Measurements from ENCODE around the gene ZNF619. TPM values are rescaled to one million over a fixed set of nuclear protein-coding genes. Genes with fewer than 3 reads are reported as not detected.

The ZNF619 gene
- total and polyA plus RNA-seq, 9 of the 15 experiments (the other 6 are each of a cell fraction or from before 2014, with no cell fraction given), result 1.3 to 9.1 (median 6.3) TPM

DNA sequence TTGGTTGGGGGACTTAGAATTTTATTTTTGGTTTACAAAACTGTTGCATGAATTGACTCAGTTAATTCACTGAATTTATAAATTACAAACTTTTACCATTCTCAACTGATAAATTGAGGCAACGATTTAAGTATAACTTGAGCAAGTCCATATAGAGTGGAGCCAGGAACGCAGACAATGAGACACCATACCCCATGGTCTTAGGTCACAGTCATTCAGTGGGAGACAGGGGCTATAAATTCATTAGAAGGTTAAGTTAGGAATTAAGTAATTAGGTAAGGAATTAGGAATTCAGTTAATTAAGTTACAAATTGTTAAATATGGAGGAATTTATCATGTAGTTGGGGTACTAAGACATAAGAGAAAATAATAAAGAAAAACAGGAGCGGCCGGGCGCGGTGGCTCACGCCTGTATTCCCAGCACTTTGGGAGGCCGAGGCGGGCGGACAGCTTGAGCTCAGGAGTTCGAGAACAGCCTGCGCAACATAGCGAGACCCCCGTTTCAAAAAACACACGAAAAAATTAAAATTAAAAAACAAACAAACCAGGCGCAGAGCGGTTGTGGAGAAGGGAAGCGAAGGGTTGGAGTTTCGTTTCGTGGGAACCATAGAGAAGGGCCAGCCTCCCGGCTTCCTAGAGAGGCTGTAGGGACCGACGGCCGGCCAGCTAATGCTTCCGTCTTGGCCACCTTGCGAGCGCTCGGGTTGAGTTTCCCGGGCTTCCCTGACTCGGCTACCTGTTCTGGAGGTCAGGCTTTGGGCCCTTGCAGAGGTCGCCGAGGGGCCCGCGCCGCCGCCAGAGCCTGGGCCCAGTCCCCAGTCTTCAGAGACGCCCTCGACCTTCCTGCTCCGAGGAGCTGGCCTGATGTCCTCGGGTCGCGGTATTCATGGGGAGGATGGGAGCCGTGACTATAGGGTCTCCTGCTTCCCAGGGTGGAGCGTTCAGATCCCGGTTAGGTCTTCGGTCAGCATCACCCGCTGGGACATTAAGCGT is at the start of gene ZNF619 (continued):
- TF ChIP-seq, protein P1, sequence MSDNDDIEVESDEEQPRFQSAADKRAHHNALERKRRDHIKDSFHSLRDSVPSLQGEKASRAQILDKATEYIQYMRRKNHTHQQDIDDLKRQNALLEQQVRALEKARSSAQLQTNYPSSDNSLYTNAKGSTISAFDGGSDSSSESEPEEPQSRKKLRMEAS (CRISPR knock-in tag; IDR thresholded peaks at IDR 0.05), result no peak
- TF ChIP-seq HMG20B (CRISPR knock-in tag; IDR thresholded peaks at IDR 0.05) (no peak), NCOA6 (IDR thresholded peaks at IDR 0.05) (no peak), NFYB (IDR thresholded peaks at IDR 0.05; ENCODE audit: extremely low read depth, insufficient read length) (no peak), ARNT (IDR thresholded peaks at IDR 0.05) (peak in 1 of 2 experiments; percentile 30; a peak in 1 of 4 replicates), ZNF324 (CRISPR knock-in tag; IDR thresholded peaks at IDR 0.05) (no peak), ADNP (tag; IDR thresholded peaks at IDR 0.05) (peak; percentile 57; the same call in 1 of the 2 replicates), ZNF77 (CRISPR knock-in tag; IDR thresholded peaks at IDR 0.05) (no peak), KDM2B (CRISPR knock-in tag; IDR thresholded peaks at IDR 0.05) (no peak), POLR2B (IDR thresholded peaks at IDR 0.05; ENCODE audit: low read depth, partially characterized antibody) (peak; percentile 66), MTA3 (IDR thresholded peaks at IDR 0.05; ENCODE audit: borderline replicate concordance) (no peak; the same call in 1 of the 2 replicates), YY1 (IDR thresholded peaks at IDR 0.05; ENCODE audit: borderline replicate concordance in 1 of 3, control insufficient read depth in 1 of 3, extremely low read depth in 1 of 3, insufficient read depth in 3 of 3, insufficient read length in 1 of 3, insufficient replicate concordance in 2 of 3, low read depth in 1 of 3, low read length in 2 of 3) (peak in 2 of 3 experiments; percentile 34 to 54), TAF9B (IDR thresholded peaks at IDR 0.05; ENCODE audit: partially characterized antibody) (peak; percentile 91), POLR2A (conservative IDR thresholded peaks at IDR 0.05) (peak; percentile 87), EP400 (IDR thresholded peaks at IDR 0.05) (peak; percentile 85), ARHGAP35 (IDR thresholded peaks at IDR 0.05; ENCODE audit: partially characterized antibody) (no peak), SMARCB1 (IDR thresholded peaks at IDR 0.05; ENCODE audit: insufficient read length, low read depth) (no peak), FUS (optimal IDR thresholded peaks at IDR 0.05; ENCODE audit: low read depth, low read length) (no peak), PURB (CRISPR knock-in tag; IDR thresholded peaks at IDR 0.05; ENCODE audit: low read depth) (no peak), MTA2 (IDR thresholded peaks at IDR 0.05; ENCODE audit: low read depth) (no peak), ZNF584 (CRISPR knock-in tag; IDR thresholded peaks at IDR 0.05; ENCODE audit: low read depth) (no peak)
- TF ChIP-seq, protein P2, sequence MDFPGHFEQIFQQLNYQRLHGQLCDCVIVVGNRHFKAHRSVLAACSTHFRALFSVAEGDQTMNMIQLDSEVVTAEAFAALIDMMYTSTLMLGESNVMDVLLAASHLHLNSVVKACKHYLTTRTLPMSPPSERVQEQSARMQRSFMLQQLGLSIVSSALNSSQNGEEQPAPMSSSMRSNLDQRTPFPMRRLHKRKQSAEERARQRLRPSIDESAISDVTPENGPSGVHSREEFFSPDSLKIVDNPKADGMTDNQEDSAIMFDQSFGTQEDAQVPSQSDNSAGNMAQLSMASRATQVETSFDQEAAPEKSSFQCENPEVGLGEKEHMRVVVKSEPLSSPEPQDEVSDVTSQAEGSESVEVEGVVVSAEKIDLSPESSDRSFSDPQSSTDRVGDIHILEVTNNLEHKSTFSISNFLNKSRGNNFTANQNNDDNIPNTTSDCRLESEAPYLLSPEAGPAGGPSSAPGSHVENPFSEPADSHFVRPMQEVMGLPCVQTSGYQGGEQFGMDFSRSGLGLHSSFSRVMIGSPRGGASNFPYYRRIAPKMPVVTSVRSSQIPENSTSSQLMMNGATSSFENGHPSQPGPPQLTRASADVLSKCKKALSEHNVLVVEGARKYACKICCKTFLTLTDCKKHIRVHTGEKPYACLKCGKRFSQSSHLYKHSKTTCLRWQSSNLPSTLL (IDR thresholded peaks at IDR 0.05), result no peak

Data from K562 (cell line).